KG1 (cell line): Measurements from ENCODE around the gene TMEM80.
"Not testable (repeated sequence)": the region's sequence is repeated elsewhere in the genome, so short reads cannot be mapped to it uniquely, and the experiment has no call there.

Source experiments
- DNase-seq: peaks from one replicate; lab custom pipeline; 2025; lab: John Stamatoyannopoulos, UW

TMEM80 gene

DNA sequence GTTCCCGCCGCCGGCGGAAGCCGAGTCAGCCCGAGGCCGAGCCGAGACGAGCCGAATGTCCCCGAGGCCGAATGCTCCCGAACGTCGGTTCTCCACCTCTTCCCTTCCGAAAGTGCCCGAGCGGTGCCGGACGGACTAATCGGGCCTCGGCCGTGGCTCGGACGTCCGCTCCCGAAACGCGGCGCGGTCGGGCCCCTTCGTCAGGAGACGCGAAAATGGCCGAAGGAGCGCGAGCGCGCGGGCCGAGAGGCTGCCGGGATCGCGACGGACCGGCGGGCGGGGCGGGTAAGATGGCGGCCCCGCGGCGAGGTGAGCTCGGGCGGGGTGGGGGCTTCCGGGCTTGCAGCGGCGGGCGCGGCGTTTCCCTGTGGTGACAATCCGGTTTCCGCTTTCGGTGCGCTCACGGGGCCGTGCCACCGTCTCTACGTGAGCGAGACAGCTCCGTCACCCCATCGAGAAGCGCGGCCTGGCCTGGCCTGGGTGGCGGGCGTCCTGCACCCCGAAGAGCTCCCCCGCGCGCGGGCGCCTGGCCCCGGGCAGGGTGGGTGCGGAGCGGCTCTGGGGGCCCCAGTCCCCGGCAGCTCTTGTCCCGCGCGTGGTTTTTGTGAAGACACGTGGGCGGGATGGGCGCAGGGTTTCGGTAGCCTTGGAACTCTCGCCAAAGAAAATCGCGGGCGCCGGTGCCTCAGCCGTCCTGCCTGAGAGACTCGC, at the start of gene TMEM80:
TSS of gene TMEM80 (plus strand) at position 279 of the 711 bp plus-strand sequence. CDS start at position 291, 12 bp downstream.
- DNase-seq, result peak; percentile 96

DNA sequence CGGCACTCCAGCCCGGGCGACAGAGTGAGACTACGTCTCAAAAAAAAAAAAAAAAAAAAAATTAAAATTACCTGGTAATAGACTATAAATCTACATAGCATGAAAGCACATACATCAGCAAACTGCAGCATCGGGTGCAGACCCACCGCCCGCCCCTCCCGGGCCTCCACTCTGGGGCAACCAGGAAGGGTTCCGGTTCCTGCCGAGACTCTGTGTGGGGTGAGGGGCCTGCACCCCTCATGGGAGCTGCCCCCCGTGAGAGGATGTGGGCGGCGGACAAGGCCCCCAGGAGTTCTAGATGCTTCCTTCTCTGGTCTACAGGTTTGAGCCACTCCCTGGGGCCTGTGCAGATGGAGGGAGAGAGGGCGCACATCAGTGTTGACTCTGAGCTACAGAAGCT, 49.4 kb upstream of the TMEM80 start:
- no peak for DNase-seq

DNA sequence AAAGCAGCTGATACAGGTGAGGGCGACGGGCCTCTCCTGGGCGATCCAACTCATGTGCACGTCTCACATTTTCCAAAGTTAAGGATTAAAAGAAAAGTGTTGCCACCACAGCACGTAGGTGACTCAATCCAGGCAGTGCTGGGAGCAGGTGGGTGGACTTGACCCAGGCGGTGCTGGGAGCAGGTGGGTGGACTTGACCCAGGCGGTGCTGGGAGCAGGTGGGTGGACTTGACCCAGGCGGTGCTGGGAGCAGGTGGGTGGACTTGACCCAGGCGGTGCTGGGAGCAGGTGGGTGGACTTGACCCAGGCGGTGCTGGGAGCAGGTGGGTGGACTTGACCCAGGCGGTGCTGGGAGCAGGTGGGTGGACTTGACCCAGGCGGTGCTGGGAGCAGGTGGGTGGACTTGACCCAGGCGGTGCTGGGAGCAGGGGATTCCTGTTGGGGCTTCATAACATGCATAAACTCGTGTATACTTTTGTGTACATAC, 47.9 kb upstream of the TMEM80 start:
- DNase-seq, result not testable (repeated sequence)

DNA sequence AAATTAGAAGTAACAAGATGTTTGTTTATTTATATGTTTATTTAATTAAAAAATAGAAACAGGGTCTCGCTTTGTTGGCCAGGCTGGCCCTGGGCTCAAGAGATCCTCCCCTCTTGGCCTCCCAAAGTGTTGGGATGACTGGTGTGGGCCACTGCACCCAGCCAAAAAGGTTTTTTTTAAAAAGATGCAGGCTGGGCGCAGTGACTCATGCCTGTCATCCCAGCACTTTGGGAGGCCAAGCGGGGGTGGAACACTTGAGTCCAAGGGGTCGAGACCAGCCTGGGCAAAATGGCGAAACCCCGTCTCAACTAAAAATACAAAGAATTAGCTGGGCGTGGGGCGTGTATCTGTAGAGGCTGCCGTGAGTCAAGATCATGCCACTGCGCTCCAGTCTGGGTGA, 45.1 kb upstream of the TMEM80 start:
- DNase-seq, result no peak

DNA sequence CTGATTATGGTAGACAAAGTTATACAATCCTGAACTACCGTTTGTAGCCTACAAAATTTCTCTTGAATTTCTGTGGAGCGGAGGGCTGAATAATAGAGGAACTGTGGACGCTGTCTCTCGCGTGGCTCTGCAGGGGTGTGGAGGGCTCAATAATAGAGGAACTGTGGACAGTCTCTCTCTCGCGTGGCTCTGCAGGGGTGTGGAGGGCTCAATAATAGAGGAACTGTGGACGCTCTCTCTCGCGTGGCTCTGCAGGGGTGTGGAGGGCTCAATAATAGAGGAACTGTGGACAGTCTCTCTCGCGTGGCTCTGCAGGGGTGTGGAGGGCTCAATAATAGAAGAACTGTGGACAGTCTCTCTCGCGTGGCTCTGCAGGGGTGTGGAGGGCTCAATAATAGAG, 42.5 kb upstream of the TMEM80 start:
- DNase-seq, result not testable (repeated sequence)

DNA sequence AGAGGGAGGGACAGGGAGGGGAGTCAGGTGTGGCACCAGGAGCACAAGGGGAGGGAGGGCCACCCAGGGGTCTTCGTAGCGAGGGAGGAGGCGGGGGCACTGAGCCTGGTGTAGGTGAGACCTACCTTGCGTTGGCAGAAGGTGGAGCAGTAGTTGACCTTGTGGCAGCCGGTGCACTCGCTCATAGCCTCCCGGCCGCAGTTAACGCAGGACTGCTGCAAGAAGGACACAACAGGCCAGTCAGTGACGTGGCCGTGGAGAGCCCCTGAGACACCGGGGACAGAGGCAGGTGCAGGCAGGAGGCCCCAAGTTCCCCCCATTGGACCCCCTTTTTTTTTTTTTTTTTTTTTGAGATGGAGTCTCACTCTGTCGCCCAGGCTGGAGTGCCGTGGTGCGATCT, 41.8 kb upstream of the TMEM80 start:
- DNase-seq, result no peak

DNA sequence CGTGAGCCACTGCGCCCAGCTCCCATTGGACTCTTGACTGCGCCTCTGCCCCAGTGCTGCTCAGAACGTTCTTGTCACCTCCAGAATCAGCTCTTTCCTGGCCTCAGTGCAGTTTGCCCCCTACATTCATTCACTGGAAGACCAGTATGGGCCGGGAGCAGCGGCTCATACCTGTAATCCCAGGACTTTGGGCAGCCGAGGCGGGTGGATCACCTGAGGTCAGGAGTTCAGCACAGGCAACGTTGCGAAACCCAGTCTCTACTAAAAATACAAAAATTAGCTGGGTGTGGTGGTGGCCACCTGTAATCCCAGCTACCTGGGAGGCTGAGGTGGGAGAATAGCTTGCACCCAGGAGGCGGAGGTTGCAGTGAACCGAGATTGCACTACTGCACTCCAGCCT, 41.2 kb upstream of the TMEM80 start:
- DNase-seq, result not testable (repeated sequence)

DNA sequence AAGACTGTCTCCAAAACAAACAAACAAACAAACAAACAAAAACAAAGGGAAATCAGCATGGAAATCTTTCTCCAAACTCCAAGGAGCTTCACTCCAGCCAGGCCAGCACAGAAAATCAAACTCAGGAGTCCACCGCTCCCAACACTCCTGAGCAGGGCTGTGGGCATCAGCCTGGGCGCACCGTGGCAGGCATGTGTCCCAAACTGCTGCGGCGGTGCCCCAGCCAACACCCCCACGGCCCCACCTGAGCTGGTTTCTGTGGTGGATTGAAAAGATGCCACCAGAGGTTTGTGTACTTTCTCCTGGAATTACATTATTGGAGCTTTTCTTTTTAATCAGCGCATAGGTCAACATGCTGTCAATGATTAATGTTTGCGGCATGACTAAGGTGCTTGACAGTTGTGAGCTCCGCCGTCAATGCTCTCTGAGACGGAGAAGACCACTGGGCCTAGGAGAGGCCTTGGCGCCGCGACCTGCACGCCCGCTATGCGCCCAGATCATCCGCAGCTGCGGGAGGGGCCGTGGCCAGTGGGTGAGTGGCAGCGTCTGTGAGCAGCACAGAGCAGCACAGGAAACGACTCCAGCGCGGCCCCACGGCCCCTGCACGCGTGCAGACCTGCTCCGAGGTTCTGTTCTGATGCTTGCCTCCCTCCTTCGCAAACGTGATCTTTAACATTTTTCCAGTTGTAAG, 40.4 kb upstream of the TMEM80 start:
- DNase-seq, result no peak

DNA sequence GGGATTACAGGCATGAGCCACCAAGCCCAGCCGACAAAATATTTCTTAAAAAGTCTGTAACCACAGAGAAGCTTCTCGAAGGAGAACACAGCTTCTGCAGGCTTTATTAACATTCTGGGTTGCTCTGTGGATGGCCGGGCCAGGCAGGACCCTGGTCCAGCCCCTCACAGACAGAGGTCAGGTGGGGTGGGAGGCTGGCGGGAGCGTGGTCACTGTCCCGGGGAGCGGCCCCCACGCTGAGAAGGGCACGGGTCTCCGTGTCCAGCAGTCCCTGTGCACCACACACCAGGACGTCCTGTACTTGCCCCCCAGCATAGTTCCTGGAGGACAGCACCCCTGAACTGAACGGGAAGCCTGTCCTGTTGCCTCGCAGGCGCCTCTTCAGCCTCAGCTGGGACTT, 39.2 kb upstream of the TMEM80 start:
- no peak for DNase-seq

DNA sequence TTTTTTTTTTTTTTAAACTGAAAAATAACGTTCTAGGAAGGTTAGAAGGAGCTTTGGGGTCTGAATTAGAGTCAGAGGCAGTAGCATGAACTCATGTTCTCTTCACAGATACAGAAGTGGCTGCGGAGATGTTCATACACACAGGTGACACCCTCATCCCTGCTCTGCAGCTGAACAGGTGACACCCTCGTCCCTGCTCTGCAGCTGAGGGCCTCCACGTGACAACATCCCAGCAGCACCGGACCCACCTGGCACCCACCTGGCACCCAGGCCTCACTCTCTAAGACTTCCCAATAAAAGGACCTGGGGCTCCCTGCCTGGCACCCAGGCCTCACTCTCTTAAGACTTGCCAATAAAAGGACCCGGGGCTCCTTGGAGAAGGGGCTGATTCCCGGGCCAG, 38.8 kb upstream of the TMEM80 start:
- no peak for DNase-seq

DNA sequence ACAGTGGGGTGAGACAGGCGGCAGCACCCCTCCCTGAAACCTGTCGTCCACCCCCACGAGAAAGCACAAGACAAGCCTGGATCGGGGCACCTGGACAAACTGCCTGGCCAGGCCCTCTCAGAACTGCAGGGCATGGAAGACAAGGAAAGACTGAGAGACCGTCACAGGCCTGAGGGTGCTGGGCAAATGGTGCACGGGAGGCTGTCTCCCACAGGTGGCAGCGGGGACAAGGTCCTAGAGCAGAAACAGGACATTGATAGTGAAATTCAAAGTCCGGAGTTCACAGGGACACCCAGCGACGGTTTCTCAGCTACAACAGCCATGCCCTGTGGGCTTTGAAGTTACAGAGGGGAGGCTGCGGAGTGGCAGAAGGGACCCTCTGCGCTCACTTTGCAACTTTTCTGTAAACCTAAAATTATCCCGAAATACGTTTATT, 37.9 kb upstream of the TMEM80 start:
- DNase-seq, result no peak

DNA sequence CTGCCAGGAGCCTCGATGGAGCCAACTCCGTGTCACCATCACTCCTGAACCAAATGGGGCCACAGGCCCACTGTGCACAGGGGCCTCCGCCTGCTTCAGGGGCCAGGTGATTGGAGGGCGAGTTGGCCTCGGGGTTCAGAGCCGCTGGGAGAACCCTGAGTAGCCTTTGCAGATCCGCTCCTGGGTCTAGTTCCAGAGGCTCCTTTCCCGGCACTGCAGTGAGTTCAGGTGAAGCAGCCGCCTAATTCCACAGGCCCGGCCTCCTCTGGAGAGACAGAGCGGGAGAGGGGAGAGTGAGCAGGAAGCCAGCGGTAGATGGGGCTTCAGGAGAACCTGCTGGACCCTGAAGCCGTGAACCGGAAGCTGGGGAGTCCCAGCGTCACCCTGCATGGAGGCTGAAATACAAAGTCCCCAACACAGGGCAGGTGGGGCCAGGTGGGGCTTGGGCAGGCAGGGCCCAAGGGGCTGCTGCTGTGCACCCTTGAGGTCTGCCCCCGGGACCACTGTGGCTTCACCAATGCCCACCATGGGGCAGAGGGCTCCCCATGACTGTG, 36.0 kb upstream of the TMEM80 start:
- no peak for DNase-seq

DNA sequence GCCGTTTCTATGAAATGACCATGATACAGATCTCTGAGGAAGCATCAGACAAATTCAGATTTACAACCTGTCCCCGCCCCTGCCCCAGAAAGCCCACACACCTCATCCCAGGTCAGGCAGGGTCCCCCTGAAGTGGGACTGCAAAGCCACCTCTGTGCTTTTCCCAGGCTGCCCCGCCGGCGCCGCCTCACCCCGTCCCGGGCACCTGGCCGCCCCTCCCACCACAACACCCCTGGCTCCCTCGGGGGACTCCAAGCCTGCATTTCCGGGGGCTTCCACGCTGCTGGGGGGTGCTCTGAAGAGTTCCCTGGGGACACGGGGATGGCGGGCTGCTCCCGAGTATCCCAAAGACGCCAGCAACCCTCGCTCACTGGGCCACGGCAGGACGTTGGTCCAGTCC, 35.3 kb upstream of the TMEM80 start:
- DNase-seq, result no peak

DNA sequence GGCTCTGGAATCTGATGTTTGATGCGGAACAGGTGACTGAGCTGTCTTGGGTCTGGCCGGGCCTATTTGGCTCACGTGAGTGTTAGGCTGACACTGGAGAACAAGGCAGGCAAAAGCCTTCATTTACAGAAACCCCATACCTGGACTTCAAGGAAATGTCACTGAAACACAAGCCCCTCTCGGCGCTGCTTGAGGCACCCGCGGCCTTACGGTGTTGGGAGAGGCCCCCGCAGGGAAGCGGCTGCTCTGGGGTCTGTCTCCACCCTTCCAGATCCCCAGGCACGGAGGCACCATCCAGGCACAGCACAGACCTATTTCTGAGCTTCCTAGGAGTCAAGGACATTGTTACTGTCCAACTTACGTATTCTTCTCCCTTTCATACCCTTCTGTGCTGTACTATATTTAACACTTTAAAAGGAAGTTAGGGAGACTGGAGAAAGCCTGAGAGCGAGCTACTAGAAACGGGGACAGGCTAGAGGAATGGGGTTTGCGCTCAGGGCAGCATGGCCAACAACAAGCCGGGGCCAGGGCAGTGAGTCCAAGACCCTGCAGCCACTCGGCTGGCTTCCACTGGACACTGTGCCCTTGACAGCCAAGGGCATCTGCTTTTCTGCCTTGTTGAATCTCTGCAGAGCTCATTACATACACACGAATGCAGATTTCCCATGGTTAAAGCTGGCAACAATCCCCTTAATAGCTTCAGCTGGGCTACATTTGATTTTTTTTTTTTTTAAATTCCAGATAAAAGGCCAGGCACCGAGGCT, 34.8 kb upstream of the TMEM80 start:
- no peak for DNase-seq

DNA sequence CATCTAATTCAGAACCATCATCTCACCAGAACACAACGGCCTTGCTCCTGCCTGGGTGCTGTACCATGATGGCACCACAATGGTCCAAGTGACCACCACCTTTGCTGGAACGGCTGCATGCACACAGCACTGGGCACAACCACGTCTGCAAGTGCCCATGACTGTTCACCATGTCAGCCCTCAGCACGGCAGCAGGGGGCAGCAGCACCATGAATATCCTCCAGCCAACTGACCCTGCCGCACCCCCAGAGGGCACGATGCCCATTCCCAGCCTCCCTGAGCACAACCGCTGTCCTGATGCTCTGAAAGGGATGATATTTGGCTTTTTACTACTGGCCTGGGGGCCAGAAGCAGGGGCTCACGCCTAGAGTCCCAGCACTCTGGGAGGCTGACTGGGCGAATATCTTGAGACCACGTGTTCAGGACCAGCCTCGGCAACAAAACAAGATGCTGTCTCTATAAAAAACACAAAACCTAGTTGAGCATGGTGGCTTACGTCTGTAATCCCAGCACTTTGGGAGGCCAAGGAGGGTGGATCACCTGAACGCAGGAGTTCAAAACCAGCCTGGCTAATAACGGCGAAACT, 32.8 kb upstream of the TMEM80 start:
- DNase-seq, result no peak

DNA sequence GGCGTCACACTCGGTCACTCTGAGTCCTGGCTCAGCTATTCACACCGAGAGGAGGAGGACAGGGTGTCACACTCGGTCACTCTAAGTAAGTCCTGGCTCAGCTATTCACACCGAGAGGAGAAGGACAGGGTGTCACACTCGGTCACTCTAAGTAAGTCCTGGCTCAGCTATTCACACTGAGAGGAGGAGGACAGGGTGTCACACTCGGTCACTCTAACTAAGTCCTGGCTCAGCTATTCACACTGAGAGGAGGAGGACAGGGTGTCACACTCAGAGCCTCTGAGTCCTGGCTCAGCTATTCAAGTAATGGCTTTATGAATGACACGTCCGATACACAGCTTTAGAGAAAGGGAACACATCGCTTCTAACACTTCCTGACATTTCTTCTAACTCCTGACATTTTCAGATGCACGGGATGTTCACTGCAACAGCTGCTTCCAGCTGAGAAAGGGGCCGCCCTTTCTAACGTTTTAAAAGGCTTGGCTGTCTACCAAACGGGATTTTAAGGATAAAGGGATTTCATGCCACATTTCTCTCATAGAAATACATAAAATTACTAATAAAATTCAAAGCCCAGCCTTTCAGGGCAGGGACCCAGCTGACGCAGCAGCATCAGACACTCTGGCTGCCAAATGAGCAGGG, 30.4 kb upstream of the TMEM80 start:
- no peak for DNase-seq

DNA sequence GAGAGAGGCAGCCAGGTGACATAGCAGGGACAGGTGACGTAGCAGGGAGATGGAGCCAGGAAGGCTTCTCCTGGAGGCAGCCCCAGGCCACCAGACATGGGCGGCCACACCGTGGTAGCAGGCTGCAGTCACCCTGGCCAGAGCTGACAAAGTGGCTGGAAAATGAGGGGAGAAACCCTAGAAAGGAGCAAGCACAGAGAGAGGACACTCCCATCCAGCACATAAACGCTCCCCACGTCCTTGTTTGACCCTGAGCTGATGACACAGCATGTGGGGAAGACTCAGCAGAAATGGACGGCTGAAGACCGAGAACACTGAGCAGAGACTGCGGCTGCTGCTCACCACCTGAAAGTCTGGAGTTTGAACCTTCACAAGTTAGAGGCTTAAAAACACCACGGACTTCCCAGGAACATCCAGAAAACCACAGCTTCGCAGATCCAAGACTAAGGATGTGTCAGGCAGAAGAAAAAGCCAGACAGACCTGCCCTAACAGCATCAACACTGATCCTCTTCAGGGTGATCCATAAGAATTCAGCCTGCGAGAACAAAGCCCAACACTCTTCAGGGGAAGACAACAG, 29.8 kb upstream of the TMEM80 start:
- no peak for DNase-seq

DNA sequence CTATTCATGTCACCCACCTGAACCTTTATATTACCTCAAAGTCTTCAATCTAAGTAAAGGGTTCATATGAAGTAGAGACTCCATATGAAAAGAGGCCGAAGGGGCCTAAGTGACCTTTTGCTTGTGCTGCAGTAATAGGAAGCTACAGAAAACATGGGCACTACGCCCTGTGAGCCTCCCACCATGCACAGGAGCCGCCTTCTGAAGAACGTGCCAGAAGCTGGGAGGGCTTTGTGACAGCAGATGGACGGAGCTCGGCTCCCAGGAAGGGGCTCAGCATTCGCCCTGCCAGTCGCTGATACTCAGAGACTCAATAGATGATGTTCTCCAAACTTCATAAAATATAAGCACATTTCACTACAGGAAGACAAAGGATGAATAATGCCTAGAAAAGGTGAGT, 21.8 kb upstream of the TMEM80 start:
- DNase-seq, result no peak

DNA sequence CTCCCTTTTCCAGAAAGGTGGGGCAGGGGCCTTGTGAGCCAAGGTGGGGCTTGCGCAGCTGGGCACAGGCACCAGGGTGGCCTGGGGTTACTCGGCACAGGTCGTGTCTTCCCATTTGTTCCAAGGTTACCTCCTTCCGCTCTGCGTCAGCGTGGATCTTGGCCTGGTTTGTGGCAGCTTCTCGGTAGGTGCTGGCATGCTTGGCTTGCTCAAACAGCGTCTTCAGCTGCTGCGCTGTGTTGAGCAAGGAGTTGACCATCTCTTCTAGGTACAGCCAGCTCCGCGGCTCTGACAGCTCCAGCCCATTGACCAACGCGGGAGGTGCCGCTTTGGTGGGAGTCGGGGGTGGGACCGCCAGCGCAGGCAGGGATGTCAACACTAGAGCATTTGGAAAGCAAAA, 21.2 kb upstream of the TMEM80 start:
- no peak for DNase-seq

DNA sequence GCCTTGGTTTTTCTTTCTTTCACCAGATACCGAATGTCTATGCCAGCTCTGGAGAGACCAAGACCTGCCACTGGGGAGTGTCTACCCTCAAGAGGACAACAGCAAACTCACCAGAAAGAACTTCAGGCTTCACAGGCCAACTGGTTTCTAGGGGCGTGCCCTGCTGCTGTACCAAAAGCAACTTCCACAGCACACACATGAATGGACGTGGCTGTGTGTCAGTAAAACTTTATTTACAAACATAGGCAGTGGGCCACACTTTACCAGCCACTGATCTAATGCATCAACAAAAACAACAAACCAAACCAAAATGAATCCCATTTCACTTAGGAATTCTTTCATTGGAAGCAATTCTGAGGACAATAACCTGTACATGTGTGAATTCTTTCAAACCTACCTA, 17.3 kb upstream of the TMEM80 start:
- DNase-seq, result no peak
